RPMI8226 (cell line): Measurements from ENCODE around the gene EDIL3.

Experiments used
- DNase-seq: peaks from one replicate; pipeline ENCODE4 v3.0.0-alpha.2; 2015

EDIL3 gene

GRCh38 chr5:84257061-84257460 is 127.6 kb downstream of the EDIL3 start:
- no peak for DNase-seq

GRCh38 chr5:84255315-84255714 is 129.4 kb downstream of the EDIL3 start:
- DNase-seq = peak; percentile 33

DNA sequence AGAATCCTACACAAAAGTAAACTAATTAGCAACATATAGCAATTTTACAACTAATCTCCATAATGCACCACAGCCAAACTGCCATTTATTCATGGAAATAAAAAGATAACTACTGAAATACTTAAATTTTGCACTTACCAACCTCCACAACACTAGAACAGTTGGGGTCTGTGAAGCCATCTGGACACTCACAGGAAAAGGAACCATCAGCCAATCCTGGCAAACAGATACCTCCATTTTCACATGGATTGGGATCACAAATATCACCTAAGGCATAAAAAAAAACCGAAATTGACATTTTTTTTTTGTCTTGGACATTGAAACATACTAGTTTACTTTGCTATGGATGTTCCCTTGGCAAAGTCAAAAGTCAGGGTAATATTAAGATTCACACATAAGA is 130.7 kb downstream of the EDIL3 start:
- DNase-seq = no peak

- DNase-seq = no peak
Observed at GRCh38 chr5:84251503-84251902, 133.2 kb downstream of the EDIL3 start.

GRCh38 chr5:84249918-84250630 is 134.6 kb downstream of the EDIL3 start:
- DNase-seq = no peak

- DNase-seq = no peak
Observed at GRCh38 chr5:84248013-84248412, 136.7 kb downstream of the EDIL3 start.

DNA sequence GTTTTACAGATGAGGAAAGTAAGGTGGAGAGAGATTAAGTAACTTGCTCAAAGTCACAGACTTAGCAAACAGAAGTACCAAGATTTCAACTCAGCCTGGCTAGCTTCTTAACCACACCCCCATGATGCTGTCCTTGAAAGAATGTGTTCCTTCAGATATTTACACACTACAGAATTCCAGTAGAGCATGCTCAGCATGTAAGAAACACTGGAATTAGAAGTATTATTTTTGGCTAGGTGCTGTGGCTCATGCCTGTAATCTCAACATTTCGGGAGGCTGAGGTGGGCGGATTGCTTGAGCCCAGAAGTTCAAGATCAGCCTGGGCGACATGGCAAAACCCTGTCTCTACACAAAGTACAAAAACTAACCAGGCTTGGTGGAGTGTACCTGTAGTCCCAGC is 142.4 kb downstream of the EDIL3 start:
- DNase-seq = no peak

DNA sequence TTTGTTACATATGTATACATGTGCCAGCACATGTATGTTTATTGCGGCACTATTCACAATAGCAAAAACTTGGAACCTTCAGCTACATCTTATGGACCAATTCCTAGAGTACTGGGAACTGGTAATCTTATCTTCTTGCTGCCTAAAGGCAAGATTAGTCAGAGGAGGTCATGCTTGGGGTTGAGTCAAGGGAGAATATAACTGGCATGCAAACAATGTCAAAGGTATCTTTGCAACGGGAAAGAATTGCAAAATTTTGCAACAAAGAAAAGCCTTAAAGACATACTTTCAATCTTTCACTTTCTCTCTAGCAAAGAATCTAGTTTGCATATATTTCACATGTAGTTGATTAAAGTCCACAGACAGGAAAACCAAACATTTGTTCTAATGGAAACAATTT is 145.2 kb downstream of the EDIL3 start:
- DNase-seq = no peak

DNA sequence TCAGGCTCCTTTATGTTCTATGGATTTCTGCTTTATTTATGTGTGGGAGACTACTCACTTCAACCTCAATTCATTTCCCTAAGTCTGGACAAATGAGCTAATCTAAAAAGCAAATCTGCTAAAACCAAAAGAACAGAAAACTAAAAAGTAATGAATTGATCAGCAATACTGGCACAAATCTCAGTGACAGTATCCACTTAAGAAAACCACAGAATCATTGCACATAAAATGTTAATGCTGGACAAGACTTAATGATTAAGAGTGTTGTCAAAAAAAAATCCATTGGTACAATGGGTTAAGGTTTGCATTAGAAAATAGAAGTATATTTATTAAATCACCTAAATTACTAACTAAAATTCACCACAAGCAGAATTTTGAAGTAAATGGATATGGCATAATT is 147.6 kb downstream of the EDIL3 start:
- no peak for DNase-seq

DNA sequence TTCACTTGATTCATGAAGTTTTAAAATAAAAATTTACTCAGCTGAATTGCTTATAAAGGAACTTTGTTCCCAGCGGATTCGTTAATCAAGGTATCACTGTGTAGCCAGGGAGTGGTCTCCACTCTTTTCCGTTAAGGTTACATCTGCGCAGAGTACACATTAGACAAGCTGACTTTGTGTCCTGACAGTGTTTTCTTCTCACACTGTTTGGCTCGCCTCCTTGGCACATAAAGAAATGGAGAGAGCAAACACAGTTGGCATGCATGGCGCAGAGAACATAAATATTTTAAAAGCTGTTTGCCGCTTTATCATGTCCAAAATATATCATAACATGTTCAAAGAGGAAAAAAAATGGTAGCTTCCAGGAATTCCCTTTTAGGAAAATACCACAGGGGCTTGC is 153.2 kb downstream of the EDIL3 start:
- no peak for DNase-seq

- DNase-seq = no peak
Observed at GRCh38 chr5:84229045-84229444, 155.6 kb downstream of the EDIL3 start.

DNA sequence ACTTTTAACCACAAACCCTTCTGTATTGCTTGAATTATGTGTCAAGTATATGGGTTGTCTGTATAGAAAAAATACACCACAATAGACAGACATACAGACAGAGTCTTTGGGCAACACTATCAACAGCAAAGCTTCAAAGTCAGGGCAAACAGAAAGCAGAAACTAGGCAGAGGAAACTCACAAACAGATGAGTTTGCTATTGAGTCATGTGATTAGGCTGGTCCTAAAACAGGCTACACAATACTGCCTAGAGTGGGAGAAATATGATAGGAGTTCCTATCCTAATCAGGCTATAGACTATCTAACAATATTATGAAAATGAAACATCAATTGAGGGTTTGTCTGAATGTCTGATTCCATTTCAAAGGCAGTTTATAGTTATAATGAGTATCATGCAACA is 156.4 kb downstream of the EDIL3 start:
- DNase-seq = no peak

- no peak for DNase-seq
Observed at GRCh38 chr5:84227236-84227635, 157.4 kb downstream of the EDIL3 start.

GRCh38 chr5:84218546-84218945 is 166.1 kb downstream of the EDIL3 start:
- no peak for DNase-seq

DNA sequence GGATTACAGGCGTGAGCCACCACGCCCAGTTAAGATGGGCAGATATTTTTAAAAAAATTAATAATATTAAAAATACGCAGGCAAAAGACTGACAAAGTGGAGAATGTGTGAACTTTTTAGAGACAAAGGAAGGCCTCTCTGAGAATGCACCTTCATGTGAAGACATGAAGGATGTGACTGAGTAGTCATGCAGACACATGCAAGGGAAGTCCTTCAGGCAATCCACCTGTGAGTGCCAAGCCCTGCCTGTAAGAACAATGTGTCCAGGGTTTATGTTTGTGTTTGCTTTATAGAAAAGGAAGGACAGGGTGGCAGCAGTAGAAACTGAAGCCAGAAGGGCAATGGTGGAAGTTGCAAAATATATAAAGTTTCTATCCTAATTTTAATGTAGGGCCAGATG is 169.2 kb downstream of the EDIL3 start:
- DNase-seq = no peak

- DNase-seq = no peak
Observed at GRCh38 chr5:84213861-84214260, 170.8 kb downstream of the EDIL3 start.

GRCh38 chr5:84213212-84213611 is 171.5 kb downstream of the EDIL3 start:
- DNase-seq = no peak

- DNase-seq = no peak
Observed at GRCh38 chr5:84204772-84205171, 179.9 kb downstream of the EDIL3 start.

DNA sequence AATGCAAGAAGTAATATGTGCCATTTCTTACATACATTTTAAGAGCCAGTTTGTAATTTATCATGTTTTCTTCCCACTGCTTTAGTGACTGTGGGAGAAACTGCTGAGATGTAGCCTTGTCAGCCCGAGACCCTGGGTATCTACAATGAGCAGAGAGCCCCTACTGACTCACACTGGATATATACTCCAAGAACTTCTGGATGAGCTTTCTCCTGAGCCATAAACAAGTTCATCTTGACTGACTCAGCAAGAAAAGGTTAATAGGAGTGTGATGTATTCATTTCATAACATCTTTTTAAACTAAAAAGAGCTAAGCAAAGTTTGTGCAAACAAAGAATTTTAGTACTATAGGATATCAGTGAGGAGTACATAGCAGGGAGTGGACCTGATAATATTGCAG is 182.5 kb downstream of the EDIL3 start:
- DNase-seq = no peak

- no peak for DNase-seq
Observed at GRCh38 chr5:84197538-84197937, 187.1 kb downstream of the EDIL3 start.

- no peak for DNase-seq
Observed at GRCh38 chr5:84191281-84191680, 193.4 kb downstream of the EDIL3 start.

- no peak for DNase-seq
Observed at GRCh38 chr5:84184857-84185256, 199.8 kb downstream of the EDIL3 start.

DNA sequence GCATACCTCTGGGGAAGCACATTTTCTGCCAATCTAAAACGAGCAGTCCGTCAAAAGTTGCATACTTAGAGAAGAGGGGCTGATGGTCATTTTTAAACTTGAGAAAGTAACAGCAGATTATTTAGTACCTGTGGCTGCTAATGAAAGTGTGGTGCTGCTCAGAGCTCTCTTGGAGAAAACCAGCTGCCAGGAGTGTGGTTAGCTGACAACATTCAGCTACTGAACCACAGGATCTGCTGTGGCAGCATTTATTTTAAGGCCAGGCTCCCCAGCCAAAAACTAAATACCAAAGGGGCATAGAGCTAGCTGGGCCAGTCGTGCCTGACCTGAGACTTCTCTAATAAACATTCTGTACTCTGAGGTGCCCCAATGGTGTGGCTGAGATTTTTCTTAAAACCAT is 203.6 kb downstream of the EDIL3 start:
- peak; percentile 54 for DNase-seq

- DNase-seq = no peak
Observed at GRCh38 chr5:84168841-84169240, 215.8 kb downstream of the EDIL3 start.

- DNase-seq = no peak
Observed at GRCh38 chr5:84163671-84164070, 221.0 kb downstream of the EDIL3 start.

DNA sequence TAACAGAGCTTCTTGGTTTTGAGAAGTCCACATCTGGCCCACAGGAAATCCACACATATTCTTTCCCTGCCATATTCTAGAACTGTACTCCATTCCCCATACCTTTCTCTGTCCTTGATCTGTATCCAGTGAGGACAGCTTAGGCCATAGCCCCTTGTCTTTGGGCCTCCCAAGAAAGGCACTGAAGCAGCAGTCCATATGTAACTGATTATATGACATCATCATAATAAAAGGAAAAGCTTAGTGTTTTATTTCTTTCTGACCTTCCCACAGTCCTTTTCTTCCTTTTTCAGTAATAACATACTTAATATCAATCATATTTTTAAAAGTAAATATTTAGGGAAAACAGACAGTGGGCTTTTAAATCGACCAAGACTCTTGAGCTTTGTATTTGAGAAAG is 222.0 kb downstream of the EDIL3 start:
- DNase-seq = no peak
